GM12873 (cell line): Measurements from ENCODE around the gene RGS3.

ENCODE experiments used
- TF ChIP-seq, protein P1 (sequence below): IDR thresholded peaks from 2 replicates; pipeline ENCODE4 v1.5.1; 2012; ENCODE audit warnings: low read depth, mild to moderate bottlenecking, moderate library complexity, low read length, control low read depth; ENCODE audit not compliant: insufficient read depth; ENCODE audit errors: missing control alignments

The RGS3 gene

DNA sequence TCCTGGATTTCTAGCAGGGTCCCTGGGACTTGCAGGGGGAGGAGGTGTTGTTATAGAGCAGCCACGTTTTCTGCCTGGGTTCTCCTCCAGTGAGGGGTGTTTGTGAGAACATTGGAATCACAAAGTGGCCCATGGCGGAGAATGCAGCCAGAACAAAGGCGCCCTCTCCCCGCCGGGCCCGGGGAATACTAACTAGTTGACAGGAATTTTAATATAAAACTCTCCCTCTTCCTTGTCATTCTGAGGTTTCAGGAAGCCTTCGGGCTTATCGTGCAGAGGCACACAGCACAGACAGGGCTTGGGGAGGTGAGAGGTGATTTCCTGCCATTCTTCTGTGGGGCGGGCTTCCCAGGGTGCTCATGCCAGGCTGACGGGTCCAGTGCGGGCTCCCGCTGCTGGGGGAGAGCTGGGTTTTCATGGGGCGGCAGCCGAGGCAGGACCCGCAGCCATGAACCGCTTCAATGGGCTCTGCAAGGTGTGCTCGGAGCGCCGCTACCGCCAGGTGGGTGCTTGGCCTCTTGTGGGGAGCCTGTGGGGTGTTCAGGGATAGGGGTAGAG lies 37.7 kb downstream of the RGS3 start:
- TF ChIP-seq, protein P1, sequence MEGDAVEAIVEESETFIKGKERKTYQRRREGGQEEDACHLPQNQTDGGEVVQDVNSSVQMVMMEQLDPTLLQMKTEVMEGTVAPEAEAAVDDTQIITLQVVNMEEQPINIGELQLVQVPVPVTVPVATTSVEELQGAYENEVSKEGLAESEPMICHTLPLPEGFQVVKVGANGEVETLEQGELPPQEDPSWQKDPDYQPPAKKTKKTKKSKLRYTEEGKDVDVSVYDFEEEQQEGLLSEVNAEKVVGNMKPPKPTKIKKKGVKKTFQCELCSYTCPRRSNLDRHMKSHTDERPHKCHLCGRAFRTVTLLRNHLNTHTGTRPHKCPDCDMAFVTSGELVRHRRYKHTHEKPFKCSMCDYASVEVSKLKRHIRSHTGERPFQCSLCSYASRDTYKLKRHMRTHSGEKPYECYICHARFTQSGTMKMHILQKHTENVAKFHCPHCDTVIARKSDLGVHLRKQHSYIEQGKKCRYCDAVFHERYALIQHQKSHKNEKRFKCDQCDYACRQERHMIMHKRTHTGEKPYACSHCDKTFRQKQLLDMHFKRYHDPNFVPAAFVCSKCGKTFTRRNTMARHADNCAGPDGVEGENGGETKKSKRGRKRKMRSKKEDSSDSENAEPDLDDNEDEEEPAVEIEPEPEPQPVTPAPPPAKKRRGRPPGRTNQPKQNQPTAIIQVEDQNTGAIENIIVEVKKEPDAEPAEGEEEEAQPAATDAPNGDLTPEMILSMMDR: no peak

DNA sequence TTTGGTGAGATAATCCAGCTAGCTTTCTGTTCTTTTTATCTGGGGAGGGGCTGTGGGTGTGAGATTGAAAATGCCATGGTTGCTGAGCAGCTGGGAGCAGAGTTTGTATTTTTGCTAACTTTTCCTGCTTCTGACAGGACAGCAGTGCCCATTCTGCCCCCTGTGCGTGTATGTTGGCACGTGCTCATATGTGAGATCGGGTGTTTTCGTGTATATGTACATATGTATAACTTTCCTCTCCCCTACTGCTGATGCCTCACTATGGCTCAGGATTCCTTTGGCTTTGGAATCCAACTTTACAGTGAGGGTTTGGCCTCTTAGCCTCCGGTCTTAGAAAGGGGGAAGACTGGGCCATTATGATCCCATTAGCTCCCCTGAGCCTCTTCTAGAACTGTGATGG lies 38.3 kb downstream of the RGS3 start:
- TF ChIP-seq, protein P1: no peak

DNA sequence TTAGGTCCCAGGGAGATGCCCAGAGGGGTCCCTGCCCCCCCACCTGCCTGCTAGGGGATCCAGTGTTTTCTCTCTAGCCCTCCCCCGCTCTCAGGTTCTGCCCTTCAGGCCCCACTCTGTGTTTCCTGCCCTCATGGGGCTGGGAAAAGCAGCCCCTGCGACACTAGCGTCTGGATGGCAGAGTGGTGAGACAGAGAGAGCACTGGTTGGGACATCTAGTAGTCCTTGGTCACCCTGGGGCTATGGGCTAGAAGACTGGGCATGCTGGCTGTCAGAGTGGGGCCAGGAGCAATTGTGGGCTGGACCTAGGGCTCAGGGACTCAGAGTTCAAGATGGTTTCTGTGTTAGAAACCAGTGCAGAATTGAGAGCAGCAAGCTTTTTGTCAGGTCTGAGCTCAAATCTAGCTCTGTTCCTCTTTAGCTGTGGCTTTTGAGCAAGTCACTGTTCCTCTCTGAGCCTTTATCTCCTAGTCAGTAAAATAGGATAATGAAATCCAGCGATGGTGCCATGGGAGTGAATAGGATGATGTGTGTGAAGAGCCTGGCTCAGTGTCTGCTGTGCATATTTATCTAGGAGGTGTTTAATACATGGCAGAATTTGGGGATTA lies 39.0 kb downstream of the RGS3 start:
- TF ChIP-seq, protein P1: no peak

DNA sequence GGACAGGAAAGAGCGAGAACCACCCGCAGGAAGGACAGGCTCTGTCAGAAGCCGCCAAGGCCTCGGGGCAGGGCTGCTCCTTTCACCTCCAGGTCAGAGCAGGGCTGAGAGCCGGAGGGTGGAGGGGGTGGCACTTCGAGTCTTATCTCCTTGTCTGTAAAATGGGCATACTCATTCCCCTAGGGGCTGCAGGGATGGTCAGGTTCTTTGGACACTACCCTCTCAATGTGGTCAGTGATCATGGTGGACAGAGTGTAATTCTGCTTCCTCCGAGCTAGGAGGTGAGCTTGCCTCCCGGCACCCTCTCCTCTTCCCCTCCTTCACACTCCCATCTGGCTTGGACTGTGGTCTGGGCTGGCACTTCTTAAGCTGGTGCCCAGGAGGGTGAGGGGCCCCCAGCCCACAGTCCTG lies 39.6 kb downstream of the RGS3 start:
- TF ChIP-seq, protein P1: no peak

DNA sequence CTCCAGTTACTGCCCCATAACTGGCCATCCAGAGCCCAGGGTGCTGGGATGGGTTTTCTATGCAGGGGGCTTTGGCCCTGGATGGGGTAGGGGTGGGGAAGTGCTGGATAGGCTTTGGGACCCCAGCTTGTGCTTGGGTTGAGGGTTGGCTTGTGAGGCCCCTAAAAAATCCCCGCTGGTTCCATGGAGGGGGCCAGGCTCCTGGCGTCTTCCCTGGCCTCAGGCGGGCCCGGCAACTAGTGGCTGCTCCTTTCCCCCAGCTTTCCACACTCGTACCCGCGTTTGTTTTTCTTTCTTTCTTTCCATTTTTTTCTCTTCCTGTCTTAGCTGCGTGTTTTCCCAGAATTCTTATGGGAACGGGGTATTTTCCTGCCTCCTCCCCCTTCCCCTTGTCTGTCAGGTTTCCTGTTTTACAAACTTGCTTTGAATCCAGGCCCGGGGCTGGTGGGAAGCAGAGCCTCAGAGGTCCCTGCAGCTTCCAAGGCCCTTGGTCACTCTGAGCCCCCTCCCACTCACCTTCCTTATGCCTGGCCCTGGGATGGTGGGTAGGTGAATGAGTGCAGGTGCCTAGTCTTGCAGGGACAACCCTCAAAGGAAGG lies 40.2 kb downstream of the RGS3 start:
- TF ChIP-seq, protein P1: no peak

DNA sequence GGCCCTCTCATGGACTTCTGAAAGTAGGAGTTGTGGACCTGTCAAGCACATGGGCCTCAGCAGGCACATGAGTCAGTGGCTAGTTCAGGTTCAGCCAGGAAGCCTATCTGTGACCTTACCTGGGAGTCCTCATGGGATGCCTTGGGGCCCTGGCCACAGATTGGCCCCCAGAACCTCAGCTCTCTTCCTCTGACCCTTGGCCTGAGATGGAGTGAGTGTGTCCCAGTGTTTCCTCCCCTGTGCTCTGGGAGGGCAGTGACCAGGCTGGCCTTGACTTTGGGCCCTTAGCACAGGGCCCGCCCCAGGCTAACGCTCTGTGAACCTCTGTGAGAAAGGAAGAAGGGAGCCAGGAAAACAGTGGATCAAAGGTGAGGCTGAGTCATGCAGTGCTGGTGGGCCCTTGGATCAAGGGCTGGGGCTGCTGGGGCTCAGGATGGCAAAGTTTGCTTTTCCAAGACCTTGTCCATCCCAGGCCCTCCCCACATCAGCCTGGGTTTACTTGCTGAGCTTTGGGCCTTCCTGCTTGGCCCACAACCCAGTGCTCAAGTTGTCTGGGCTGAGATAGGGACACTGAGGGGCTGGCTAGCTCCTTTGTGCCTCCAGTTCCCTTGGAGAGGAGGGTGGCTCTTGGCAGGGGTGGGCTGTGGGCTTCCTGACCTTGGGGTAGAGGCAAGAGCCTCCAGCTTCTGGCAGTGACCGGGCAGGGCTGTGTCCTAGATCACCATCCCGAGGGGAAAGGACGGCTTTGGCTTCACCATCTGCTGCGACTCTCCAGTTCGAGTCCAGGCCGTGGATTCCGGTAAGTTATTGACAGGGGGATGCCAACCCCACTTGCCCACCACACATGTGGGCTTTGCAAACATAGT lies 41.4 kb downstream of the RGS3 start:
- TF ChIP-seq, protein P1: no peak

DNA sequence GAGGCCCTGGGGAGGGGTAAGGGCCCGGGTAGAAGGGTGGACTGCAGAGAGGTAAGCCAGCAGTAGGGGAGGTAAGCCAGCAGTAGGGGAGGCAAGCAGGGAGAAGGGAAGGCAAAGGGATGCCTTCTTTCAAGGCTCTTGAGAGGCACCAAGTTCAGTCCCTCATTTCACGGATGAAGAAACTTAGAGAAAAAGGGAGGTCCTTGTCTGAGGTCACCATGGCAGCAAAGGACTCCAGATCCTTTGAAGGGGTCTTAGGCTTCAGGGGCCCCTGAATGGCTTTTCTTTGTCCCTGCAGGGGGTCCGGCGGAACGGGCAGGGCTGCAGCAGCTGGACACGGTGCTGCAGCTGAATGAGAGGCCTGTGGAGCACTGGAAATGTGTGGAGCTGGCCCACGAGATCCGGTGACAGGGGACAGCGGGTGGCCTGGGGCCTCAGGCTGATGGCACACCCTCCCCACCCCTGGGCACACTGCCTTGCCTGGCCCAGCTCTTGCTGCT lies 42.6 kb downstream of the RGS3 start:
- TF ChIP-seq, protein P1: no peak
